Fibroblast of the aortic adventitia (primary cell): Measurements from ENCODE around the gene ANK2. TPM values are rescaled to one million over a fixed set of nuclear protein-coding genes. Genes with fewer than 3 reads are reported as not detected.

Experiments
- DNase-seq: peaks from one replicate; pipeline ENCODE4 v3.0.0-alpha.2; 2010; ENCODE audit warnings: low read depth
- H3K4me3 ChIP-seq: 2 replicates; pipeline ENCODE4 v1.5.1; 2011; ENCODE audit warnings: low read depth, mild to moderate bottlenecking, control low read depth, low read length, moderate library complexity
- CTCF ChIP-seq: IDR thresholded peaks from 2 replicates; pipeline ENCODE4 v1.5.1; 2011; ENCODE audit warnings: mild to moderate bottlenecking, low read length, control low read depth, inconsistent platforms; ENCODE audit not compliant: insufficient read depth
- total RNA-seq: library from RNA; depleted of rRNA; stranded (reverse); fragments of >200 nt; gene quantifications from 2 replicates; pipeline ENCODE4 v1.2.3, GENCODE V29; 2012; ENCODE audit warnings: low replicate concordance

The ANK2 gene
- total RNA-seq, 1 donor: 200 TPM

- no peak for DNase-seq
- TF ChIP-seq CTCF: no peak
- H3K4me3 ChIP-seq: no peak overlapping the region
Observed at GRCh38 chr4:113159942-113160545, 110.6 kb downstream of the ANK2 start.

GRCh38 chr4:113160548-113160947, 111.1 kb downstream of the ANK2 start:
- H3K4me3 ChIP-seq: no peak overlapping the region
- DNase-seq: no peak
- TF ChIP-seq CTCF: no peak

DNA sequence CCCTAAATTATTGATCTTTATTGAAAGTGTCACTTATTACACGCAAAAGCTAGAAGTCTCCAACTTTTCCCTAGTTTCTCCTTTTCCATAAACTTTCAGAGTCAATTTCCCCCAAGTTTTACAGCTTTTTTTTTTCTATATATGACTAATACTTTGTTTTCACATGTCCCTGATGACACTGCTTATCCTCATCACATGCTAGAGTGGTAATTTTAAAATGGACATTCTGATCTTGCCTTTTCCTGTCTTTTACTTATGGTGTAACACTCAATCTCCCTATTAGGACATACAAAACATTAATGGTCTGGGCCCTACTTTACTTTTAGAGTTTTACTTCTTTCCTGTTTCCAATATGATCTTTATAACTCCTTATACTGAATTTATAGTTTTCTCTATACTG, 112.6 kb downstream of the ANK2 start:
- TF ChIP-seq CTCF: no peak
- DNase-seq: no peak
- H3K4me3 ChIP-seq: no peak overlapping the region

DNA sequence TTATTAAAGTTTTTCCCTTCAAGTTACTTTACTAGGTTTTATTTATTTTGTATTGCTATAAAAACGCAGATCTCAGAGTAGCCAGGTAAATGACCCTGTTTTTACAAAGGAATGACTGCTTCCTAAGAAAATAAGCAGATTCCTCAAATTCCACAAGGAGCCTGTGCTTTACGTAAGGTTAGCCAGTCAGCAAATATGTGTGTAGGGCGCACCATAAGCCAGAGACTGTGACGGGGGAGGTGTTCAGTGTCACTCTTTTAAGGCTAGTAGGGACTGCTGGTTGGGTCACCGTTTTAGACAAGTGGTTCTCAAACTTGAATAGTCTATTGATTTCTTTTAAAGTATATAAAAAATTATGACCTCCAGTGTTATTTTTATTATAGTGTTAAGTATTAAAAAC, 119.9 kb downstream of the ANK2 start:
- DNase-seq: no peak
- H3K4me3 ChIP-seq: no peak overlapping the region
- no peak for TF ChIP-seq CTCF

- H3K4me3 ChIP-seq: no peak overlapping the region
- TF ChIP-seq CTCF: no peak
- no peak for DNase-seq
Observed at GRCh38 chr4:113170115-113170804, 120.8 kb downstream of the ANK2 start.

DNA sequence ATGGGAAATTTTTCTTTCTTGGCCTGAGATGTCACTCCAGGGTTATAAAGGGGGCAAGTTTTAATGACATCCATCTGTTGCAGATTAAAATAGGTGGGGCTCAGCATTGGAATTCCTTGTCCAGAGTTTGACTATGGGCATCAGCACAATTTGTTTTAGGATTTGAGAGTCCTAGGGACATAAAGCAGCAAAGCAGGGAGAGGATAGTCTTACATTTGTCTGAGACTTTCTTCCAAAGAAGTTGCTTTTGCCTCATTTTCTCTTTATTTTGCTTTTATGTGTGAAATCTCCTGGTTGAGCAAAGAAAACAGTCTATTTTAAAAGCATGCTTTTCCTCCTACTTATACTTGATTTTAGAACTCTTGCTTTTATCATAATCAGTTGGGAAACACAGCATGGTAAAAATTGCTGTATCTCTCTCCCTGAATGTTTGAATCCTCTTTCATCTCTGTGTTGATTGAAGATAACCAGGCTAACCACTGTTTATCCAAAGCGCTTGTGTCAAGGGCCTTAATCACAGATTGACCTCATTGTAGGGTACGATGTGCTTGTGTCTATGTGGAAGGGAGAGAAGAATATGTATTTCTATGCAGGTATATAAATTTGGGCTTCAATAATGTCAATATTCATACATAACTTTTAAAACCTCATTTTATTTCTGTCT, 121.5 kb downstream of the ANK2 start:
- H3K4me3 ChIP-seq: no peak overlapping the region
- no peak for DNase-seq
- TF ChIP-seq CTCF: no peak
